Left ventricle myocardium inferior (tissue), 1 donor: ENCODE results near the gene ZNF777. TPM values are rescaled to one million over a fixed set of nuclear protein-coding genes. Genes with fewer than 3 reads are reported as not detected.

ENCODE experiments used
- DNase-seq: peaks from one replicate; pipeline ENCODE4 v3.0.0-alpha.2; 2020
- H3K27ac ChIP-seq: fragments of 200-600 bp; replicated peaks from 2 replicates; pipeline ENCODE4 v1.8.0; 2021
- H3K27me3 ChIP-seq: fragments of 200-600 bp; 2 replicates; pipeline ENCODE4 v1.8.0; 2021; ENCODE audit warnings: low read depth
- H3K36me3 ChIP-seq: fragments of 200-600 bp; 2 replicates; pipeline ENCODE4 v1.8.0; 2021
- H3K4me1 ChIP-seq: fragments of 200-600 bp; 2 replicates; pipeline ENCODE4 v1.8.0; 2021
- H3K4me3 ChIP-seq: fragments of 200-600 bp; 2 replicates; pipeline ENCODE4 v1.8.0; 2021; ENCODE audit warnings: mild to moderate bottlenecking, moderate library complexity
- H3K9me3 ChIP-seq: fragments of 200-600 bp; replicated peaks from 2 replicates; pipeline ENCODE4 v1.8.0; 2021
- CTCF ChIP-seq: fragments of 200-600 bp; IDR thresholded peaks from 2 replicates; pipeline ENCODE4 v1.8.0; 2021; ENCODE audit warnings: antibody characterized with exemption, mild to moderate bottlenecking, borderline replicate concordance
- intact Hi-C: fragments of 100-400 bp; cut with micrococcal nuclease; formaldehyde crosslinking; loops from one replicate; pipeline ENCODE4 v1.11.0; 2022
- total RNA-seq: library from RNA; stranded (reverse); fragmentation: NEBNext Ultra II Directional; extraction: Animal tissue kit (Norgen Biotek cat#: 25700); gene quantifications from one replicate; pipeline ENCODE4 v1.2.1, GENCODE V29; 2021
- donor health status: DM: no; HTN: yes; CAD: no; lungs with severe emphysema.

Gene ZNF777
- total RNA-seq, 1 donor from 2014 or later, result 7.2 TPM

- no peak for DNase-seq
- intact Hi-C loops, result no loop called here
These were observed 28.6 kb upstream of the ZNF777 start for GRCh38 chr7:149489391-149490024.

GRCh38 chr7:149479568-149479967 lies 18.7 kb upstream of the ZNF777 start:
- no peak for TF ChIP-seq CTCF
- Histone ChIP-seq H3K27me3 (no peaks in the 10 kb centered on the region), H3K4me3 (no peak overlapping the region), H3K36me3 (peaks cover 51% of the 10 kb centered on the region), H3K27ac (no peak overlapping the region), H3K4me1 (no peaks in the 10 kb centered on the region), H3K9me3 (peaks cover 13% of the 10 kb centered on the region)
- DNase-seq, result no peak
- intact Hi-C loops, result no loop called here

More at GRCh38 chr7:149489391-149490024, 28.6 kb upstream of the ZNF777 start:
- peak; percentile 22 for TF ChIP-seq CTCF
- H3K9me3 ChIP-seq, result no peaks in the 10 kb centered on the region
- H3K4me3 ChIP-seq, result no peak overlapping the region
- peaks cover 4% of the 10 kb centered on the region for H3K4me1 ChIP-seq
- H3K27ac ChIP-seq, result no peak overlapping the region
- H3K27me3 ChIP-seq, result no peaks in the 10 kb centered on the region
- peaks cover 72% of the 10 kb centered on the region for H3K36me3 ChIP-seq

- DNase-seq, result no peak
- Histone ChIP-seq H3K27ac (no peak overlapping the region), H3K36me3 (peaks cover 59% of the 10 kb centered on the region), H3K4me1 (no peaks in the 10 kb centered on the region), H3K27me3 (no peaks in the 10 kb centered on the region), H3K4me3 (no peak overlapping the region), H3K9me3 (peaks cover 13% of the 10 kb centered on the region)
- intact Hi-C loops, result no loop called here
- TF ChIP-seq CTCF, result no peak
These were observed 17.9 kb upstream of the ZNF777 start for GRCh38 chr7:149478754-149479153.

- DNase-seq, result no peak
- H3K9me3 ChIP-seq, result peaks cover 13% of the 10 kb centered on the region
- H3K36me3 ChIP-seq, result peaks cover 69% of the 10 kb centered on the region
- no peak overlapping the region for H3K4me3 ChIP-seq
- intact Hi-C loops, result no loop called here
- H3K27me3 ChIP-seq, result no peaks in the 10 kb centered on the region
- H3K27ac ChIP-seq, result no peak overlapping the region
- no peak for TF ChIP-seq CTCF
- H3K4me1 ChIP-seq, result no peaks in the 10 kb centered on the region
These were observed 16.9 kb upstream of the ZNF777 start for GRCh38 chr7:149477494-149478443.

- Histone ChIP-seq H3K27me3 (no peaks in the 10 kb centered on the region), H3K36me3 (peaks cover 77% of the 10 kb centered on the region), H3K4me1 (no peaks in the 10 kb centered on the region), H3K9me3 (peaks cover 13% of the 10 kb centered on the region), H3K4me3 (no peak overlapping the region), H3K27ac (no peak overlapping the region)
- DNase-seq, result no peak
- intact Hi-C loops, result no loop called here
- TF ChIP-seq CTCF, result no peak
These were observed 15.9 kb upstream of the ZNF777 start for GRCh38 chr7:149476791-149477190.
